Upper lobe of right lung (tissue), 1 donor: ENCODE measurements around the gene SPTSSB. TPM values are rescaled to one million over a fixed set of nuclear protein-coding genes. Genes with fewer than 3 reads are reported as not detected.

Experiments
- ATAC-seq: fragments of 200-7000 bp; cut with Tn5 transposase; one replicate; pipeline ENCODE4 v1.9.1; 2020; ENCODE audit warnings: mild to moderate bottlenecking, moderate library complexity
- DNase-seq: peaks from one replicate; pipeline ENCODE4 v3.0.0-alpha.2; 2020
- H3K27ac ChIP-seq: fragments of 200-600 bp; one replicate; pipeline ENCODE4 v1.8.0; 2022
- H3K27me3 ChIP-seq: fragments of 200-600 bp; one replicate; pipeline ENCODE4 v1.8.0; 2022; ENCODE audit warnings: mild to moderate bottlenecking
- H3K36me3 ChIP-seq: fragments of 200-600 bp; one replicate; pipeline ENCODE4 v1.8.0; 2022
- H3K4me1 ChIP-seq: fragments of 200-600 bp; one replicate; pipeline ENCODE4 v1.8.0; 2022
- H3K4me3 ChIP-seq: fragments of 200-600 bp; one replicate; pipeline ENCODE4 v1.8.0; 2022; ENCODE audit warnings: mild to moderate bottlenecking
- H3K9me3 ChIP-seq: fragments of 200-600 bp; one replicate; pipeline ENCODE4 v1.8.0; 2022
- intact Hi-C: fragments of 100-400 bp; cut with DNase I; formaldehyde crosslinking; loops from one replicate; pipeline ENCODE4 v1.11.0; 2022
- total RNA-seq: library from RNA; stranded (reverse); fragmentation: NEBNext Ultra II Directional; extraction: Animal tissue kit (Norgen Biotek cat#: 25700); gene quantifications from one replicate; pipeline ENCODE4 v1.2.1, GENCODE V29; 2021
- TF ChIP-seq, protein P1 (sequence below): fragments of 200-600 bp; IDR thresholded peaks from one replicate; pipeline ENCODE4 v1.8.0; 2022; ENCODE audit warnings: antibody characterized with exemption
- donor health status: DM: no; HTN: yes; CAD: no; lungs with severe emphysema.

Gene SPTSSB
- total RNA-seq, 1 donor from 2014 or later, result not detected

DNA sequence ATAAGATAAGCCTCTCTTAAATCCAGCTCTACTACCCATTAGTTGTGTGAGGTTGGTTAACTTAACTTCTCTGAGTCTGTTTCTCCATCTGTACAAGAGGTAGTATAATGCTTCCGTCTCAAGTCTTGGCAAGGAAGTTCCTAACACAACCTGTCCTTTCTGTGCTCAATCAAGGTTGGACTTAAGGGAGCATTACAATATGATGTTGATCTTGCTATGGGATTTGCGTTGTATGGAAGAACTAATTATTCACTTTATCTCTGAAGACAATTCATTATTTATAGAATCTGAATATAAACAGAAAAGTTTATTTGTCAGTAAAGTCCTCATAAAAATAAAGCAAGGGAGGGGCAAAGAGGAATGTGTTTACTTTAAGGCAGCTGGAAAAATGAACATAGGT lies 18.9 kb upstream of the SPTSSB start:
- ATAC-seq, result no peak
- no peak overlapping the region for H3K27ac ChIP-seq
- H3K4me1 ChIP-seq, result peaks cover 12% of the 10 kb centered on the region
- no peak for DNase-seq
- H3K9me3 ChIP-seq, result no peaks in the 10 kb centered on the region
- intact Hi-C loops, result no loop called here
- peaks cover 6% of the 10 kb centered on the region for H3K27me3 ChIP-seq
- no peaks in the 10 kb centered on the region for H3K36me3 ChIP-seq
- no peak overlapping the region for H3K4me3 ChIP-seq
- TF ChIP-seq, protein P1, sequence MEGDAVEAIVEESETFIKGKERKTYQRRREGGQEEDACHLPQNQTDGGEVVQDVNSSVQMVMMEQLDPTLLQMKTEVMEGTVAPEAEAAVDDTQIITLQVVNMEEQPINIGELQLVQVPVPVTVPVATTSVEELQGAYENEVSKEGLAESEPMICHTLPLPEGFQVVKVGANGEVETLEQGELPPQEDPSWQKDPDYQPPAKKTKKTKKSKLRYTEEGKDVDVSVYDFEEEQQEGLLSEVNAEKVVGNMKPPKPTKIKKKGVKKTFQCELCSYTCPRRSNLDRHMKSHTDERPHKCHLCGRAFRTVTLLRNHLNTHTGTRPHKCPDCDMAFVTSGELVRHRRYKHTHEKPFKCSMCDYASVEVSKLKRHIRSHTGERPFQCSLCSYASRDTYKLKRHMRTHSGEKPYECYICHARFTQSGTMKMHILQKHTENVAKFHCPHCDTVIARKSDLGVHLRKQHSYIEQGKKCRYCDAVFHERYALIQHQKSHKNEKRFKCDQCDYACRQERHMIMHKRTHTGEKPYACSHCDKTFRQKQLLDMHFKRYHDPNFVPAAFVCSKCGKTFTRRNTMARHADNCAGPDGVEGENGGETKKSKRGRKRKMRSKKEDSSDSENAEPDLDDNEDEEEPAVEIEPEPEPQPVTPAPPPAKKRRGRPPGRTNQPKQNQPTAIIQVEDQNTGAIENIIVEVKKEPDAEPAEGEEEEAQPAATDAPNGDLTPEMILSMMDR, result no peak

DNA sequence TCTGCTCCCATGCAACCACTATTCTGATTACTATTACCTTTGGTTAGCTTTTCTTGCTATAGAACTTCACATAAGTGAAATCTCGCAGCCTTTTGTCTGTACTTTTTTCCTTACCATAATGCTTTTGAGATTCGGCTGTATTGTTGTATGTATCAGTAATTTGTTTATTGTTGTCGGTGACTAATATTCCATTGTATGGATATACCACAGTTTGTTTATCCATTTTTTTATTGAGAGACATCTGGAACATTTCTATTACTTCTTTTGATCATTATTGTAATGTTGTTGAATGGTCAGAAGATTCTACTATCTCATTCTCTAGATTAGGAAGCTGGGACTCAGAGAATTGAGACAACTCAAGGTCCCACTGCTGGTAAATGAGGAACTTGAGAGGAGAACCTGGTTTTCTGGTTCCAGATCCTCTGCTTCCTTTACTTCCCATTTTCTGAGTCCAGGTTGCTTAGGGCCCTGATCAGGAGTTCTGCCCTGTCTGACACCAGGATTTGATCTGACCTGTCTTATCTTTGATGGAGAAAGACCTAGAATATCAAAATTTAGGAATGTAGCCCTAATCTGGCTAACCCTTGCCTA lies 18.2 kb upstream of the SPTSSB start:
- Histone ChIP-seq H3K4me3 (no peak overlapping the region), H3K36me3 (no peaks in the 10 kb centered on the region), H3K9me3 (no peaks in the 10 kb centered on the region), H3K27me3 (peaks cover 6% of the 10 kb centered on the region), H3K4me1 (peaks cover 12% of the 10 kb centered on the region), H3K27ac (no peak overlapping the region)
- ATAC-seq (peak; percentile 79), DNase-seq (no peak)
- intact Hi-C loops, result no loop called here
- TF ChIP-seq, protein P1, result no peak

DNA sequence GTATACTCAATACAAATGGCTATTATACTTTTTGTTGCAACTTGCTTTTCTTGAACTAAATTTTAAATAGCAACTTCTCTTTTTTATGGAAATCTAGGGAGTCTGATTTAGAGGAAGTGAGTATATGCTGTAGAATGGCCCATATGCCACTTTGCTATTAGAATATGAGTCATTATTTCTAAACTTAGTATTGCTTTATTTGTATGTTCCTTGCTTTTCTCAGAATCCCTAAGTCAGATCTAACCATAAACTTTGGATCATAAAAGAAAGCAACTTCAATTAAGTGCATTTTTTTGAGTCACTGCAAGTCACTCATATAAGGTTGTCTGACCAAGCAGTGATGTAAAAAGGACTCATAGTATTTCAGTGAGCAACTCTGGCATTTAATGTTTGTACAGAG lies 17.5 kb upstream of the SPTSSB start:
- no peak for DNase-seq
- Histone ChIP-seq H3K9me3 (no peaks in the 10 kb centered on the region), H3K4me3 (no peak overlapping the region), H3K36me3 (no peaks in the 10 kb centered on the region), H3K4me1 (peaks cover 12% of the 10 kb centered on the region), H3K27me3 (peaks cover 6% of the 10 kb centered on the region), H3K27ac (peak overlapping the region; percentile 9)
- TF ChIP-seq, protein P1, result no peak
- intact Hi-C loops, result no loop called here
- peak; percentile 78 for ATAC-seq

DNA sequence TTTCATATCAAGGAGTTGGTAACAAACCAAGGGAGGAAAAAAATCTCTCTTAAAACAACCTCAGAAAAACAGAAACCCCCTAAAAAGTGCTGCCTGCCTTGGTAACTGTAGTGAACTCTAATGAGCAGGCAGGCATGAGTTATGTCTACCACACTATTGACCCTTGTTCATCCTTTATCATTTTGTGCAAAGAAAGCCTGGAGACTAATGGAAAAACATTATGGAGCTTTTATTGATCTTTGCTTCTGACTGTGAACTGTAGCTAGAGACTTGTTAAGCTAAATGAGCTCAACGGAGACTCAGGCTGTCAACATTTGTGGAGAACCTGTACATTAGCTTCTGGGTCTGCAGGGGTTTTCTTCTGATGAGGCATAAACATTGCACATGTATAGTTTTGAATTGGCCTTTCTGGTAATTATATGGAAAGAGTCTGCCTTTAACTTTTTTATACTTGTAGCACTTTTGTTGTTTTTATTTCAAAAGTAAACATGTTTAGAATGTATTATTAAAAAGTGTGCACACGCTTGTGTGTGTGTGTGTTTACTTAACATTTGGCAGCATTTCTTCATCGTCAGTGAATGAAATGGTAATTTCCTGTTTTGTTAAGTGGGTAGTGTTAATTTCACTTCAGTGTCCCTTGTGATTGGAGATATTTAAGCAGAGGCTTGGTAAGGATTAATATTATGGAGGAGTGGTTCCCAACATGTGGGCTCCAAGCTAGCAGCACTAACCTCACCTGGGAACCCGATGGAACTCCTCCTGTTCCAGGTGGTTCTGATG lies 15.9 kb upstream of the SPTSSB start:
- ATAC-seq (peak; percentile 36), DNase-seq (no peak)
- Histone ChIP-seq H3K4me3 (no peak overlapping the region), H3K9me3 (no peaks in the 10 kb centered on the region), H3K4me1 (peaks cover 12% of the 10 kb centered on the region), H3K27ac (no peak overlapping the region), H3K36me3 (no peaks in the 10 kb centered on the region), H3K27me3 (peaks cover 6% of the 10 kb centered on the region)
- intact Hi-C loops, result no loop called here
- TF ChIP-seq, protein P1, result no peak

DNA sequence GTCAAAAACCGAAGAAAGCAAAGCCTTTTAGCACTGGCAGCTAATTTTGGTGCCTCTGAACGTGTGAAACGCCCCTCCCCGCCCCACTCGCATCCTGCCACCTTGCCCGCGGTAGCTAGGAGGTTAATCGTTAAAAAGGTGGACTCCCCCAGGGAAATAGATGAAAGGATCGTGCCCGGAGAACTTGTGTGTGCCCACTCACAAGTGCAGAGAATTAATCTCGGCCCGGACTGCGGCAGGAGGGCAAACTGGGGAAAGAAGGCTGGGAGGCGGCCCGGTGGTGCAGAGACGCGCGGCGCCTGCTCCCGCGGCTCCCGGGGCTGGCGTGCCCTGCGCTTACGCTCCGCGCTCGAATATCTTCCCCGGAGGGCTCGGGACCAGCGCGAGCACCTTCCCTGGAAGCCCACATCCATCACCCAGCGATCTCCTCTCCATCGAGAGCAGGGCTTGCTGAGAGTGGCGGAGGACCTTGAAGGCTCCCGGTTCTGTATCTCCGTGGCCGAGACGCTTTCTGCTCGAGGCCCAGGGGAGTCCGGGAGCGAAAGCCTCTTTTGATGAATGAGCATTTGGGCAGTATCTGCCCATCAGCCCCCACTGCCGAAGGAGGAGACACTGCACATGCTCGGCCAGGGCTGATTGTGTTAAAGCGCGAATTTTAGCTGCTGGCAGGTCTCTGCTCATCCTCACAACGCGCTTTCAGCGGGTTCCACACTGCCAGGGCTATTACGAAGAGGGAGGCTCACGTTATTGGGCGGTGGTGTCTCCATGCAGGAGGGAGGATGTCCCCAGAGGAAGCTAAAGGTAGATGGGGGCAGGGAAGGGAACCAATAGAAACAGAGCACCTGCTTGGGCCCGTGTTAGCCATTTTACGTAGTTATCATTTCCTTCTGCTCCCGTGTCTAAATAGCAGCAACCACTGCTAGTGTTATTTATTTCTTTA lies 1.3 kb upstream of the SPTSSB start:
- no peak overlapping the region for H3K27ac ChIP-seq
- intact Hi-C loops, result no loop called here
- peak; percentile 63 for DNase-seq

More for the DNA sequence above, 1.3 kb upstream of the SPTSSB start:
- peaks cover 18% of the 10 kb centered on the region for H3K4me1 ChIP-seq
- peak; percentile 72 for ATAC-seq
- peaks cover 52% of the 10 kb centered on the region for H3K27me3 ChIP-seq
- H3K4me3 ChIP-seq, result peak overlapping the region; percentile 48
- H3K9me3 ChIP-seq, result no peaks in the 10 kb centered on the region
- TF ChIP-seq, protein P1, result no peak
- H3K36me3 ChIP-seq, result no peaks in the 10 kb centered on the region
